Trophoblast cell (in vitro differentiated cells and primary cell): ENCODE measurements around the gene SIPA1L3.

Experiments
- DNase-seq, 2 donors: peaks; one replicate each; pipeline ENCODE4 v3.0.0-alpha.2; 2016
- H2AFZ ChIP-seq: 2 replicates; pipeline ENCODE4 v1.6.1; 2013; ENCODE audit warnings: low read length, moderate library complexity, mild to moderate bottlenecking; ENCODE audit not compliant: insufficient read depth, poor library complexity
- H2AK5ac ChIP-seq: 2 replicates; pipeline ENCODE4 v1.6.1; 2013; ENCODE audit warnings: mild to moderate bottlenecking, low read length
- H2BK120ac ChIP-seq: 2 replicates; pipeline ENCODE4 v1.6.1; 2013; ENCODE audit warnings: low read length, mild to moderate bottlenecking, moderate library complexity; ENCODE audit not compliant: insufficient read depth, poor library complexity
- H2BK12ac ChIP-seq: 2 replicates; pipeline ENCODE4 v1.6.1; 2013; ENCODE audit warnings: mild to moderate bottlenecking, low read length, moderate library complexity
- H2BK5ac ChIP-seq: 2 replicates; pipeline ENCODE4 v1.6.1; 2013; ENCODE audit warnings: low read length, low read depth, moderate library complexity, mild to moderate bottlenecking; ENCODE audit not compliant: poor library complexity
- H3K14ac ChIP-seq: 2 replicates; pipeline ENCODE4 v1.6.1; 2013; ENCODE audit warnings: mild to moderate bottlenecking, low read length
- H3K18ac ChIP-seq: 2 replicates; pipeline ENCODE4 v1.6.1; 2013; ENCODE audit warnings: mild to moderate bottlenecking, low read length
- H3K23ac ChIP-seq: 2 replicates; pipeline ENCODE4 v1.6.1; 2013; ENCODE audit warnings: low read length
- H3K27ac ChIP-seq: 2 replicates; pipeline ENCODE4 v1.5.1; 2013; ENCODE audit warnings: low read depth, mild to moderate bottlenecking, inconsistent platforms, low read length, moderate library complexity
- H3K27me3 ChIP-seq: 2 replicates; pipeline ENCODE4 v1.6.1; 2013; ENCODE audit warnings: inconsistent platforms, mild to moderate bottlenecking, low read length, moderate library complexity; ENCODE audit not compliant: insufficient read depth
- H3K36me3 ChIP-seq, 2 experiments: 1 replicate in 1 of 2; 2 replicates in 1 of 2; pipeline ENCODE4 v1.6.1; 2013; ENCODE audit warnings: low read length in 2 of 2, mild to moderate bottlenecking in 2 of 2, moderate library complexity in 1 of 2; ENCODE audit not compliant: insufficient read depth in 2 of 2, control insufficient read depth in 1 of 2
- H3K4ac ChIP-seq: 2 replicates; pipeline ENCODE4 v1.6.1; 2013; ENCODE audit warnings: low read depth, mild to moderate bottlenecking, low read length, moderate library complexity
- H3K4me1 ChIP-seq, 2 experiments: 1 replicate in 1 of 2; 2 replicates in 1 of 2; pipeline ENCODE4 v1.6.1; 2013; ENCODE audit warnings: low read length in 2 of 2, mild to moderate bottlenecking in 2 of 2, moderate library complexity in 1 of 2; ENCODE audit not compliant: insufficient read depth in 2 of 2, control insufficient read depth in 1 of 2
- H3K4me2 ChIP-seq: 2 replicates; pipeline ENCODE4 v1.6.1; 2013; ENCODE audit warnings: inconsistent platforms, mild to moderate bottlenecking, low read length, moderate library complexity
- H3K4me3 ChIP-seq: 2 replicates; pipeline ENCODE4 v1.5.1; 2013; ENCODE audit warnings: mild to moderate bottlenecking, low read depth, low read length, inconsistent platforms
- H3K79me1 ChIP-seq: one replicate; pipeline ENCODE4 v1.6.1; 2013; ENCODE audit warnings: low read length
- H3K79me2 ChIP-seq: 2 replicates; pipeline ENCODE4 v1.6.1; 2013; ENCODE audit warnings: low read length, mild to moderate bottlenecking; ENCODE audit not compliant: control insufficient read depth, insufficient read depth, poor library complexity
- H3K9ac ChIP-seq: 2 replicates; pipeline ENCODE4 v1.6.1; 2013; ENCODE audit warnings: mild to moderate bottlenecking, low read length
- H3K9me3 ChIP-seq: 2 replicates; pipeline ENCODE4 v1.6.1; 2013; ENCODE audit warnings: low read depth, mild to moderate bottlenecking, control low read depth, inconsistent platforms, low read length; ENCODE audit not compliant: insufficient read depth
- H4K12ac ChIP-seq: 2 replicates; pipeline ENCODE4 v1.6.1; 2013; ENCODE audit warnings: low read depth, mild to moderate bottlenecking, low read length, moderate library complexity
- H4K8ac ChIP-seq: 2 replicates; pipeline ENCODE4 v1.6.1; 2013; ENCODE audit warnings: low read depth, mild to moderate bottlenecking, low read length, moderate library complexity
- H4K91ac ChIP-seq: one replicate; pipeline ENCODE4 v1.6.1; 2013; ENCODE audit warnings: low read depth, mild to moderate bottlenecking, low read length, moderate library complexity
- WGBS: extraction: QIAGEN DNeasy Blood & Tissue Kit; methylation state at CpG from one replicate; pipeline ENCODE4 v1.1.7; 2013; ENCODE audit warnings: missing lambda C conversion rate; ENCODE audit not compliant: insufficient read length, insufficient coverage; ENCODE audit errors: extremely low coverage; 5-methylcytosine and 5-hydroxymethylcytosine counted together

The SIPA1L3 gene

DNA sequence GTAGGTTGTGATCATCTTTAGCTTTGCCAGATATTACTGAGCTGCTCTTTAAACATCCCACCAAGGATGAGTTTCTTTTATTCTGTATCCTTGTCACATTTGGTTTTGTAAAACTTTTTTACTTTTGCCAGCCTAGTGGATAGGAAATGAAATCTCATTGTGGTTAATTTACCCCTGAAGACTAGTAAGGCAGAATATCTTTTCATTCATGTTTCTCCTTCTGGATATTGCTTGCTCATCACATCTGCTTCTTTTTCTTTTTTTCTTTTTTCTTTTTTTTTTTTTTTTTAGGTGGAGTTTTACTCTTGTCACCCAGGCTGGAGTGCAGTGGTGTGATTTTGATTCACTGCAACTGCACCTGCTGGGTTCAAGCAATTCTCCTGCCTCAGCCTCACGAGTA is 31.3 kb downstream of the SIPA1L3 start:
- no peak overlapping the region for H3K9ac ChIP-seq

DNA sequence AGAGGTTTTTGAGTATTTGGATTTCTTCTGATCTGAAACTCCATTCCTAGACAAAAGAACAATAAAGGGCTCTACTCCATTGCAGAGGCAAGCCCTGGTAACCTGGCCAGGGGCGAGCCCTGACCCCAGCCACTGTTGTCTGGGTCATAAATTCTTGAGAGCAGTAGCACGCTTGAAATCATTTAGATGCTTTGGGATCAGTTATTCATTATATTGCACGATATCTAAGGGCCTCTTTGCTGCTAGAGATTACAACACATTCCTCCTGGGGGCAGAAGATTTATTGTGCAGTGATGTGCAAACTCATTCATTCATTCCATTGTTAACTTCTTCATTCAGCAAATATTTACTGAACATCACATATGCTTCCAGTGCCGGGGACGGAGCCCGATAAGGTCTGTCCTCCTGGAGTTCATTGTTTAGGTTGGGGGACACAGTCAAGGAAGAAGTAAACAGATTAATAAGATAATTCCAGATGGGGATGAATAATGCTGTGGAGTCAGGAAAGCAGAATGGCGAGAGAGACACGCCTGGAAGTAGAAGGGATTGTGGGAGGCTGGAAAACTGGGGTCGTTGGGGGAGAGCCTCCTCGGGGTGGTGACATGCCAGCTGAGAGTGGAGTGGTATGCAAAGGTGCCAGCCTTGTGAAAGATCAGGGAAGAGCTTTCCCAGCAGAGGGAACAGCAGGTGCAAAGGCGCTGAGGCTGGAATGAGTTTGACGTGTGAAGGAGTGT is 34.9 kb downstream of the SIPA1L3 start:
- Histone ChIP-seq H3K4me2 (no peak overlapping the region), H3K9me3 (no peaks in the 10 kb centered on the region), H2BK5ac (no peak overlapping the region), H3K4me3 (no peak overlapping the region), H3K4me1 (peaks cover 2% of the 10 kb centered on the region in 2 experiments), H3K79me2 (no peaks in the 10 kb centered on the region), H2BK120ac (no peak overlapping the region), H2AFZ (no peak overlapping the region), H4K12ac (no peak overlapping the region), H2AK5ac (no peak overlapping the region), H3K23ac (no peak overlapping the region), H4K91ac (no peak overlapping the region), H3K4ac (no peak overlapping the region), H3K36me3 (no peaks in the 10 kb centered on the region), H2BK12ac (no peak overlapping the region), H3K18ac (no peak overlapping the region), H3K27me3 (no peaks in the 10 kb centered on the region), H4K8ac (no peak overlapping the region), H3K27ac (no peak overlapping the region), H3K79me1 (no peaks in the 10 kb centered on the region), H3K9ac (no peak overlapping the region), H3K14ac (no peak overlapping the region)
- peak; percentile 67 to 74 for DNase-seq
- no CpG with 5 or more reads among the region's 12 CpGs for WGBS

More for the DNA sequence above, 31.3 kb downstream of the SIPA1L3 start:
- no peak for DNase-seq
- Histone ChIP-seq H4K12ac (no peak overlapping the region), H3K27me3 (no peaks in the 10 kb centered on the region), H2AFZ (no peak overlapping the region), H2BK5ac (no peak overlapping the region), H2BK120ac (no peak overlapping the region), H3K18ac (no peak overlapping the region), H3K14ac (no peak overlapping the region), H3K4me2 (no peak overlapping the region), H4K8ac (no peak overlapping the region), H3K79me1 (no peaks in the 10 kb centered on the region), H3K4ac (no peak overlapping the region), H3K23ac (no peak overlapping the region), H2BK12ac (no peak overlapping the region), H3K9me3 (peaks cover 3% of the 10 kb centered on the region), H3K36me3 (peaks cover 2% of the 10 kb centered on the region in 2 experiments), H2AK5ac (no peak overlapping the region), H3K79me2 (no peaks in the 10 kb centered on the region), H3K4me3 (no peak overlapping the region), H3K27ac (no peak overlapping the region), H4K91ac (no peak overlapping the region), H3K4me1 (peaks cover 4 to 10% of the 10 kb centered on the region in 2 experiments)
- WGBS: no CpG with 5 or more reads among the region's 1 CpG

DNA sequence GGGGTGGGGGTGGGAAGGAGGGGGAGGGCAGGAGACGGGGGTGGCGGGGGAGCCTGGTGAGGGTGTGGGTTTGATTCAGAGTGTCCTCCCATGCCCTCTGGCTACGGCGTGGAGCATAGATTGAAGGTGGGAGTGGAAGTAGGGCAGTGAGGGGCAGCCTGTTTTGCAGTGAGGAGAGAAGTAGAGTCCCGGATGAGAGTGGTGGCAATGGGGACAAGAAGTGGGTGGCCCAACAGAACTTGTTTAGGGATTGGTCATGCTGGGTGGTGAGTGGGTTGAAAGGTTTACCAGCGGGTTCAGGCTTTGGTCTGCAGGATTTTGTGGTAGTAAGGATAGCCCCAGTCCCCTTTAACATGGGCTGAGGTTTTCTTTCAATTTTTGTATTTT is 35.5 kb downstream of the SIPA1L3 start:
- no peak overlapping the region for H4K91ac ChIP-seq
- H3K79me1 ChIP-seq: no peaks in the 10 kb centered on the region
- H4K12ac ChIP-seq: no peak overlapping the region
- no peak overlapping the region for H2BK120ac ChIP-seq
- no peak overlapping the region for H2BK5ac ChIP-seq
- H3K4me1 ChIP-seq: peaks cover 2% of the 10 kb centered on the region in 2 experiments
- no peak overlapping the region for H3K18ac ChIP-seq
- H3K9ac ChIP-seq: no peak overlapping the region
- H3K79me2 ChIP-seq: no peaks in the 10 kb centered on the region
- no peak overlapping the region for H2AK5ac ChIP-seq
- no peaks in the 10 kb centered on the region for H3K27me3 ChIP-seq
- H3K36me3 ChIP-seq: no peaks in the 10 kb centered on the region
- no peak overlapping the region for H3K4me3 ChIP-seq
- no peaks in the 10 kb centered on the region for H3K9me3 ChIP-seq
- H3K4ac ChIP-seq: no peak overlapping the region
- no peak overlapping the region for H4K8ac ChIP-seq
- H3K4me2 ChIP-seq: no peak overlapping the region
- H2AFZ ChIP-seq: no peak overlapping the region
- DNase-seq: no peak
- no CpG with 5 or more reads among the region's 6 CpGs for WGBS
- no peak overlapping the region for H2BK12ac ChIP-seq
- no peak overlapping the region for H3K14ac ChIP-seq
- H3K27ac ChIP-seq: no peak overlapping the region
- H3K23ac ChIP-seq: no peak overlapping the region

DNA sequence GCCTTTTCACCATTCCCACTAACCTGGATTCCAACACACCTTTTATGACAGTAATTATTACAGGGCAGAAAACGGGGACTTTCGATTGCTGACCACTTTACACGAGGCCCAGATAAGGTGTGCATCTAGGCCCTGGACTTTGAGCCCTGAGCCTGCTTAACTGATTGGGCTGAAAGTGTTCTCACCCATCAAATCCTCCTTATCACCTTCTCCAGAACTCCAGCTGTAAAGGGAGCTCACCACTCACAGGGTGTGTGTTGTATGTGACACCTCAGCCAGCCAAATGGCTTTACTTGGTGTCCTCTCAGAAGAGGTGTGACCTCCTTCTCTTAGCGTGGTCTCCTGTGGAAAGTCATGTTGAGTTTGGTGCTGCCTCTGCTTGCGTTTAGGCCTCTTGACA is 36.5 kb downstream of the SIPA1L3 start:
- Histone ChIP-seq H3K4me1 (peaks cover 2% of the 10 kb centered on the region in 2 experiments), H3K79me2 (peaks cover 1% of the 10 kb centered on the region), H4K91ac (no peak overlapping the region), H3K4me2 (no peak overlapping the region), H2BK12ac (no peak overlapping the region), H4K12ac (no peak overlapping the region), H3K9me3 (no peaks in the 10 kb centered on the region), H3K4ac (no peak overlapping the region), H3K23ac (no peak overlapping the region), H3K79me1 (no peaks in the 10 kb centered on the region), H2BK120ac (no peak overlapping the region), H3K9ac (no peak overlapping the region), H3K18ac (no peak overlapping the region), H2AK5ac (no peak overlapping the region), H3K4me3 (no peak overlapping the region), H2BK5ac (no peak overlapping the region), H3K36me3 (no peaks in the 10 kb centered on the region), H2AFZ (no peak overlapping the region), H4K8ac (no peak overlapping the region), H3K27me3 (no peaks in the 10 kb centered on the region), H3K27ac (no peak overlapping the region), H3K14ac (no peak overlapping the region)
- DNase-seq: no peak
- WGBS: no CpG with 5 or more reads among the region's 5 CpGs
